Measurements from ENCODE around the gene SETBP1.

- TF ChIP-seq POLR2A (IDR thresholded peaks at IDR 0.05) (no peak), CTCF (IDR thresholded peaks at IDR 0.05) (no peak)
Observed at GRCh38 chr18:44638034-44638540, 42.6 kb upstream of the SETBP1 start.

Measured in lower leg skin (tissue), 3 donors.